Cerebellar cortex (tissue), 1 donor: ENCODE data around the gene NUP62.
"Not testable (repeated sequence)": the region's sequence is repeated elsewhere in the genome, so short reads cannot be mapped to it uniquely, and the experiment has no call there.

ENCODE experiments used
- DNase-seq: peaks from one replicate; pipeline ENCODE4 v3.0.0-alpha.2; 2015; ENCODE audit warnings: low spot score

NUP62 gene

GRCh38 chr19:49929121-49929610, at the start of gene NUP62, which contains the start of gene ATF5:
Gene NUP62, minus strand, starts transcription at chr19:49929504. Its CDS starts 19,697 bp downstream, at chr19:49909807.
Gene ATF5, plus strand, starts transcription at chr19:49929205. Its CDS starts 1,646 bp downstream, at chr19:49930851.
- DNase-seq = peak; percentile 84

- no peak for DNase-seq
These were observed 49.0 kb upstream of the NUP62 start for GRCh38 chr19:49978324-49978723.

- DNase-seq = no peak
These were observed 48.6 kb upstream of the NUP62 start for GRCh38 chr19:49977881-49978280.

GRCh38 chr19:49977076-49977475, 47.8 kb upstream of the NUP62 start:
- no peak for DNase-seq

- DNase-seq = no peak
These were observed 47.2 kb upstream of the NUP62 start for GRCh38 chr19:49976496-49976895.

GRCh38 chr19:49975051-49975450, 45.7 kb upstream of the NUP62 start:
- no peak for DNase-seq

- no peak for DNase-seq
These were observed 44.7 kb upstream of the NUP62 start for GRCh38 chr19:49973987-49974386.

GRCh38 chr19:49972841-49973240, 43.5 kb upstream of the NUP62 start:
- no peak for DNase-seq

- no peak for DNase-seq
These were observed 42.7 kb upstream of the NUP62 start for GRCh38 chr19:49971991-49972411.

- not testable (repeated sequence) for DNase-seq
These were observed 40.1 kb upstream of the NUP62 start for GRCh38 chr19:49969355-49969754.

- DNase-seq = no peak
These were observed 39.1 kb upstream of the NUP62 start for GRCh38 chr19:49968279-49968922.

- DNase-seq = not testable (repeated sequence)
These were observed 31.7 kb upstream of the NUP62 start, which contains the start of gene SIGLEC11 for GRCh38 chr19:49960980-49961379. Gene SIGLEC11, minus strand, starts transcription at chr19:49961172. Its CDS starts 91 bp downstream, at chr19:49961081.

GRCh38 chr19:49959892-49960291, 30.6 kb upstream of the NUP62 start:
- DNase-seq = not testable (repeated sequence)

- DNase-seq = not testable (repeated sequence)
These were observed 29.3 kb upstream of the NUP62 start for GRCh38 chr19:49958596-49958995.

- not testable (repeated sequence) for DNase-seq
These were observed 28.8 kb upstream of the NUP62 start for GRCh38 chr19:49958144-49958543.

GRCh38 chr19:49957262-49957915, 28.1 kb upstream of the NUP62 start:
- DNase-seq = no peak

GRCh38 chr19:49956115-49956495, 26.8 kb upstream of the NUP62 start:
- DNase-seq = no peak

GRCh38 chr19:49954933-49955332, 25.6 kb upstream of the NUP62 start:
- no peak for DNase-seq

GRCh38 chr19:49954092-49954829, 25.0 kb upstream of the NUP62 start:
- DNase-seq = no peak

GRCh38 chr19:49953416-49953815, 24.1 kb upstream of the NUP62 start:
- DNase-seq = no peak

GRCh38 chr19:49952906-49953305, 23.6 kb upstream of the NUP62 start:
- no peak for DNase-seq

- DNase-seq = no peak
These were observed 23.2 kb upstream of the NUP62 start for GRCh38 chr19:49952479-49952836.
